GM18498 (cell line): ENCODE results near the gene ARHGAP33.
A peak's percentile ranks its signal among the peaks of the same experiment; 100 is the strongest.
"Not testable (repeated sequence)": the region's sequence is repeated elsewhere in the genome, so short reads cannot be mapped to it uniquely, and the experiment has no call there.

ENCODE experiments used
- ATAC-seq: cut with Tn5 transposase; IDR thresholded peaks from one replicate; pipeline ENCODE4 v1.9.1; 2021; ENCODE audit warnings: mild to moderate bottlenecking, moderate library complexity; ENCODE audit not compliant: unreplicated experiment

Gene ARHGAP33

GRCh38 chr19:35755550-35756376 is 19.6 kb upstream of the ARHGAP33 start:
- ATAC-seq = no peak

DNA sequence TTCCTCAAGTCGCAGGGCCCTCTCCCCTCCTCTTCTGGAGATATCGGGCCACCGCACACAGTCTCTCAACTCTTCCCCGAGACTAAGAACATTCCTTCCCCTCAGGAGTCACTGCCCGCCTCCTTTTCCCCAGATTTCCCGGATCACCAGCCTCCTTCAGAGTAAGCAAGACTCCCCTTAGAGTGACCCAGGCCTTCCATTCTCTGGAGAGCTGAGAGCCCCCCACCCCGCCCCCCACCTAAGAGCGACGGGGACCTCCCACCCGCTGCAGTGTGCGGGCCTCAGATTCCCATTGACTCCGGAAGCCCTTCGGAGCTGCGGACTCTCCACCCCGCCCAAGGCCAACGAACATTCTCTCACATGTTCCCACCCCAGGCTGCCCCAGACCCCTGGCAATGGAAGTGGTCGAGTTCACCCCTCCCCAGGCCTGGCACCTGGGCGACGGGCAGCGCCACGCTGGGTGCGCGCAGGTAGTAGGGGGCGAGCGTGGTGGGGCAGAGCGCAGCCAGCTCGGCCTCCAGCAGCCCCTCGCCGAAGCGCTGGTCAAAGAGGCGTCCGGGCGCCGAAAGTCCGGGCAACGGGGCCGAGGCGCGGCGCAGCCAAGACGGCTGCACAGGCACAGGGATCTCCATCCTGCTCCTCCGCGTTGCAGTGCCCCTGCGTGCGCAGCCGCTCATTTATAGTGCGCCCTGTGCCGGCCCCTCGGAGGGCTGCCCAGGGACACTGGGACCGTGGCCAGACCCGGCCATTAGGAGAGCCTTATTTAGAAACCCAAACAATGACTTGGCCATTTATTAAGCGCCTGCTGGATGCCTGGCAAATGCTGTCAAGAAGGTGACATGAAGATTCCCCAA is 18.8 kb upstream of the ARHGAP33 start, which contains the start of gene HSPB6:
TSS of gene HSPB6 (minus strand) at position 653 of the 854 bp plus-strand sequence. CDS start at position 632, 21 bp downstream.
- no peak for ATAC-seq

DNA sequence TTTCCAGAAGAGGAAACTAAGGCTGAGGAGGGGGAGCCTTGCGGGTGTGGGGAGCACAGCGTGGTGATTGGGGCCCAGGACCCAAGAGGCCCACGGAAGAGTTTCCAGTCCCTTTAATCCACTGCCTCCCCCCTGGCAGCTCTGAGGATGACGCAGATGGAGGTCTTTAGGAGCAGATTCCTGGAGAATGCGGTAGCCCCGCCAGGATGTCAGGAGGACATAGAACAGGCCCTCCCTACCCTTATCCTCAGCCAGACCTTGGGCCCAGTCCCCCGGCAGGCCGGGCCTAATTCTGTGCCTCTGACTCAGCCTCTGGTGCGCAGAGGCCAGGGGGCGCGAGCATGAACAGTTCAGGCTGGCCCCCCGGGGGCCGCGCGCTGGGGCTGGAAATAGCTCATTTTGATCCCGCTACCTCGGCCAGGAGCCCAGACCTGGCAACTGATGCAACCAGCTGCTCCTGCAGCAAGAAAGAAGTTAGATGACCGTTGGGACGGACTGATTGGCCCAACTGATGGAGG is 18.1 kb upstream of the ARHGAP33 start:
- ATAC-seq = no peak

DNA sequence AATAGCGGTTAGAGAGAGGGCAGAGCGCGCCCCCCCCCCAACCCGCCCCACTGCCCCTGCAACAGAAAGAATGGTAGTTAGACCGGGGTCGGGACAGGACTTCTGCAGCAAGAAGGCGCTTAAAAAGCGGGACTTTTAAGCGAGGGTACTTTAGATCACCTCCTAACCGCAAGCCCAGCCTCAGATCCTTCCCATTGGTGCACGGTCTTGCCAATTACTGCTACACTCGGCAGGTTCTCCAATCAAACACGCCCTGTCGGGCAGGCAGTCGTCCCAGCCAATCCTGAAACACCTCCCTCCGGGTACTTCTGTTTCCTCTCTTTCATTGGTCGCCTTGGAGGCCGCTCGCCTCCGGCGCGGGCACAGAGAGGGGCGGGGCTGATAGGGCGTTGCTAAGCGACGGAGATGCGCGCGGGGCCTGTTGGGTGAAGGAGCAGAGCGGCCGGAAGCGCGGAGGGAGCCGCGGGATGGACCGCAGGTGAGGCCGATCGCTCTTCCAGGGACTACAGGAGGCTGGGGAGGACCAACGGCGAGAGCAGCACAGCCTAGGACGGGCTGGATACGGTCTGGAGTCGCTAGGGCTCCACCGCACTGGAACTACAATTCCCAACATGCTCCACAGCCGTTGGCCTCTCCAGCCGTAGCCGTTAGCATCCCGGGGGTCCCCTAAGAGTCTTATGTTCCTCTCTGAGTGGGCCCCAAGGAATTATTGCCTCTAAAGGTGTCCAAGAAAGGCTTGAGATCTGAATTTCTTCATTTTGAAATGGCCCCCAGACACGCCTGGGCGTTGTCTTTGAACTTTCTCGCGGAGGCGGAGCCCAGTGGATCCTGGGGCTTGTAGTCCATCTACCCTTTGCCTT is 17.4 kb upstream of the ARHGAP33 start, which contains the start of gene PROSER3:
TSS of gene PROSER3 (plus strand) at position 428 of the 860 bp plus-strand sequence. CDS start at position 468, 40 bp downstream.
- peak; percentile 91 for ATAC-seq

DNA sequence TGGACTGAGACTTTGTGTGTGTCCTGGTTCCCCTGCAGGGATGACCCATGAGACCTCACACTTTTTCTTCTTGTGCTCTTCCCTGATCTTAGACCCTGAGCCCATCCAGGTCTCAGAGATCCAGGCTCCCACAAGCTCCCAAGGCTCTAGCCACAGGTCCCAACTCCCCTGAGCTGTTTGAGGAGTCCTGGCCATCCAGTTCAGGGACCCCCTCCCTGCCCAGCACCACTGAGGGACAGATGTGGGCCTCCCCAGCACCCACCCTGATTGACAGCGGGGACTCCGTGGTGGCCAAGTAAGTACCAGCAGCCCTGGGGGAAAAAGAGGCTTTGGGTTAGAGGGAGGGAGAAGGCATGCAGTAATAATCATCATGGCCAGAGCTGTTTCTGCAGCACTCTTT is 15.7 kb upstream of the ARHGAP33 start:
- ATAC-seq = no peak

- ATAC-seq = no peak
Measured at GRCh38 chr19:35760711-35761349, 14.5 kb upstream of the ARHGAP33 start.

GRCh38 chr19:35764432-35765315 is 10.7 kb upstream of the ARHGAP33 start:
- no peak for ATAC-seq

GRCh38 chr19:35766571-35767104 is 8.7 kb upstream of the ARHGAP33 start:
- no peak for ATAC-seq

GRCh38 chr19:35767288-35768081 is 7.9 kb upstream of the ARHGAP33 start:
- no peak for ATAC-seq

GRCh38 chr19:35768082-35768421 is 7.3 kb upstream of the ARHGAP33 start:
- ATAC-seq = no peak

GRCh38 chr19:35772362-35772761 is 3.0 kb upstream of the ARHGAP33 start:
- ATAC-seq = not testable (repeated sequence)

DNA sequence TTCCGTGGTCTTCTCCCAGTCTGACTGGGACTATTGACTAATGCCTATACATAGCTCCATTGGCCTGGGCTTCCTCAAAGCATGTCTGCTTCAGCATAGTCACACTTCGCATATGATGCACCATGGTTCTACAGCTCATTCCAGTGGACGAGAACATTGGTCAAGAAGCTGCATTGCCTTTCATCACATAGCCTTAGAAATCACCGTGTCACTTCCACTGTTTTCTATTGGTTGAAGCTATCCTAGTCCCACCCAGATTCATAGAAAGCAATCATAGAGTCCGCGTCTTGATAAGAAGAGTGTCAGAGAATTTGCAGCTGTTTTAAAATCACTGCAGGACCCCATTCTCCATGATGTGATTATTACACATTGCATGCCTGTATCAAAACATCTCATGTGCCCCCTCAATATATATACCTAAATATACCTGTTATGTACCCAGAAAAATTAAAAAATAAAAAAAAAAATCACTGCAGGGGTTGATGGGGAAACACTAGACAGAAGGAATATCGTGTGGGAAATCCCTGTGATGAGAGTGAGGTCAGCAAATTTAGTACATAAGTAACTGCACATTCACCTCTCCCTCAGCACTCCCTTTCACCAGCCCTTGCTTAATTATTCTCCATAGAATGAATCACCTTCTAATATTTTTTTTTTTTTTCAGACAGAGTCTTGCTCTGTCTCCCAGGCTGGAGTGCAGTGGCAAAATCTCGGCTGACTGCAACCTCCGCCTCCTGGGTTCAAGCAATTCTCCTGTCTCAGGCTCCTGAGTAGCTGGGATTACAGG is 2.2 kb upstream of the ARHGAP33 start:
- no peak for ATAC-seq

GRCh38 chr19:35774274-35775045 is 904 bp upstream of the ARHGAP33 start:
- no peak for ATAC-seq

DNA sequence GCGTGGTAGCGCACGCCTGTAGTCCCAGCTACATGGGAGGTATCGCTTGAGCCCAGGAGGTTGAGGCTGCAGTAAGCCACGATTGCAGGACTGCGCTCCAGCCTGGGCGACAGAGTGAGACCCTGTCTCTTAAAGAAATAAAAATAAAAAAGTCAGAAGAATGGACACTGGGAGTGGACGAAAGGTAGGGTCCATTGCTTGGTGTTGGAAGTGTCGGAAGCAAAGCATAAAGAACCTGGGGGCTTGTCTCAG is 392 bp upstream of the ARHGAP33 start:
- no peak for ATAC-seq

- no peak for ATAC-seq
Measured at GRCh38 chr19:35776102-35776788, 881 bp downstream of the ARHGAP33 start.
